Measurements from ENCODE around the gene IER5L. TPM values are rescaled to one million over a fixed set of nuclear protein-coding genes. Genes with fewer than 3 reads are reported as not detected.

Gene IER5L
- total RNA-seq, result 1 to 10 TPM; 3.7 to 4.1 TPM

GRCh38 chr9:129177791-129178567 is at the start of gene IER5L:
Gene IER5L, minus strand, starts transcription at chr9:129178261. Its CDS starts 209 bp downstream, at chr9:129178052.
- Mint-ChIP-seq H3K4me1 (ENCODE audit: low read depth) (peaks cover 1% of the 10 kb centered on the region), H3K36me3 (ENCODE audit: low read depth) (no peaks in the 10 kb centered on the region), H3K4me3 (peak within 1 kb of the TSS; percentile 89), H3K9me3 (no peaks in the 10 kb centered on the region), H3K27ac (peak within 1 kb of the TSS; percentile 34), H3K27me3 (peaks cover 6% of the 10 kb centered on the region)
- TF ChIP-seq, protein P1, sequence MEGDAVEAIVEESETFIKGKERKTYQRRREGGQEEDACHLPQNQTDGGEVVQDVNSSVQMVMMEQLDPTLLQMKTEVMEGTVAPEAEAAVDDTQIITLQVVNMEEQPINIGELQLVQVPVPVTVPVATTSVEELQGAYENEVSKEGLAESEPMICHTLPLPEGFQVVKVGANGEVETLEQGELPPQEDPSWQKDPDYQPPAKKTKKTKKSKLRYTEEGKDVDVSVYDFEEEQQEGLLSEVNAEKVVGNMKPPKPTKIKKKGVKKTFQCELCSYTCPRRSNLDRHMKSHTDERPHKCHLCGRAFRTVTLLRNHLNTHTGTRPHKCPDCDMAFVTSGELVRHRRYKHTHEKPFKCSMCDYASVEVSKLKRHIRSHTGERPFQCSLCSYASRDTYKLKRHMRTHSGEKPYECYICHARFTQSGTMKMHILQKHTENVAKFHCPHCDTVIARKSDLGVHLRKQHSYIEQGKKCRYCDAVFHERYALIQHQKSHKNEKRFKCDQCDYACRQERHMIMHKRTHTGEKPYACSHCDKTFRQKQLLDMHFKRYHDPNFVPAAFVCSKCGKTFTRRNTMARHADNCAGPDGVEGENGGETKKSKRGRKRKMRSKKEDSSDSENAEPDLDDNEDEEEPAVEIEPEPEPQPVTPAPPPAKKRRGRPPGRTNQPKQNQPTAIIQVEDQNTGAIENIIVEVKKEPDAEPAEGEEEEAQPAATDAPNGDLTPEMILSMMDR (IDR thresholded peaks at IDR 0.05), result no peak
- intact Hi-C loops (cut with micrococcal nuclease), result loop anchor here (10.0 kb wide), 2 partner anchors 147 to 437 kb away; no protein-coding TSS in a partner anchor
- POLR2A ChIA-PET, result interaction anchor here (0.6 to 1.8 kb wide), 23 partner anchors 9 to 452 kb away, joined by 3 to 10 read pairs (median 3); no protein-coding TSS in a partner anchor
- ATAC-seq (peak; percentile 86), DNase-seq (peak; percentile 96)
- CTCF ChIA-PET, result interaction anchor here (0.7 to 1.6 kb wide), 8 partner anchors 12 to 403 kb away, joined by 3 to 7 read pairs (median 4); no protein-coding TSS in a partner anchor

GRCh38 chr9:129227843-129228189 is 49.8 kb upstream of the IER5L start:
- intact Hi-C loops (cut with micrococcal nuclease), result no loop called here
- ChIA-PET POLR2A (no interaction called here), CTCF (no interaction called here)
- TF ChIP-seq, protein P1 (IDR thresholded peaks at IDR 0.05), result no peak
- Mint-ChIP-seq H3K4me3 (no peak overlapping the region), H3K36me3 (ENCODE audit: low read depth) (no peaks in the 10 kb centered on the region), H3K27me3 (no peaks in the 10 kb centered on the region), H3K27ac (no peak overlapping the region), H3K4me1 (ENCODE audit: low read depth) (peaks cover 34% of the 10 kb centered on the region), H3K9me3 (peaks cover 3% of the 10 kb centered on the region)
- ATAC-seq (no peak), DNase-seq (no peak)

- Mint-ChIP-seq H3K27me3 (no peaks in the 10 kb centered on the region), H3K4me3 (no peak overlapping the region), H3K27ac (peak overlapping the region; percentile 79), H3K9me3 (no peaks in the 10 kb centered on the region), H3K36me3 (ENCODE audit: low read depth) (no peaks in the 10 kb centered on the region), H3K4me1 (ENCODE audit: low read depth) (peaks cover 44% of the 10 kb centered on the region)
- ChIA-PET POLR2A (interaction anchor here (1.2 to 1.5 kb wide), 2 partner anchors 12 to 48 kb away, joined by 3 to 4 read pairs; partner anchors contain the start of gene IER5L), CTCF (interaction anchor here (0.6 kb wide), 1 partner anchor 85 kb away, joined by 3 read pairs; no protein-coding TSS in a partner anchor)
- TF ChIP-seq, protein P1 (IDR thresholded peaks at IDR 0.05), result no peak
- ATAC-seq, result peak; percentile 79
- DNase-seq, result peak; percentile 78
- intact Hi-C loops (cut with micrococcal nuclease), result no loop called here
Observed at GRCh38 chr9:129225815-129226214, 47.8 kb upstream of the IER5L start.

GRCh38 chr9:129225490-129225778 is 47.4 kb upstream of the IER5L start:
- DNase-seq (no peak), ATAC-seq (no peak)
- H3K27ac Mint-ChIP-seq, result no peak overlapping the region
- intact Hi-C loops (cut with micrococcal nuclease), result no loop called here
- H3K4me1 Mint-ChIP-seq (ENCODE audit: low read depth), result peaks cover 48% of the 10 kb centered on the region
- H3K4me3 Mint-ChIP-seq, result no peak overlapping the region
- no peaks in the 10 kb centered on the region for H3K27me3 Mint-ChIP-seq
- ChIA-PET POLR2A (interaction anchor here (1.2 to 1.5 kb wide), 2 partner anchors 12 to 47 kb away, joined by 3 to 4 read pairs; partner anchors contain the start of gene IER5L), CTCF (no interaction called here)
- no peaks in the 10 kb centered on the region for H3K9me3 Mint-ChIP-seq
- TF ChIP-seq, protein P1 (IDR thresholded peaks at IDR 0.05), result no peak
- no peaks in the 10 kb centered on the region for H3K36me3 Mint-ChIP-seq (ENCODE audit: low read depth)

Measured in activated CD8-positive, alpha-beta T cell treated with anti-CD3 and anti-CD28 coated beads for 36 hours (primary cell).